T-cell (primary cell): ENCODE results near the gene ZNF716. TPM values are rescaled to one million over a fixed set of nuclear protein-coding genes. Genes with fewer than 3 reads are reported as not detected.
"Not testable (repeated sequence)": the region's sequence is repeated elsewhere in the genome, so short reads cannot be mapped to it uniquely, and the experiment has no call there.

Experiments used
- ATAC-seq, 4 experiments: fragments of 200-7000 bp in 3 of 4; fragments of 150-1000 bp in 1 of 4; cut with Tn5 transposase; replicated peaks in 1 of 4; 1 replicate in 3 of 4; 2 replicates in 1 of 4; pipeline ENCODE4 v1.10.0; 2021; ENCODE audit warnings: moderate library complexity in 3 of 4, mild to moderate bottlenecking in 2 of 4, moderate number of reproducible peaks in 1 of 4
- CTCF ChIA-PET, 2 donors: fragments of 300-600 bp; sonication (Branson Sonifier 250); formaldehyde crosslinking; loops; one replicate each; lab custom pipeline; 2022; ENCODE audit warnings: antibody characterized with exemption in 2 of 2; lab: Charles Lee
- POLR2A ChIA-PET, 2 donors: fragments of 300-600 bp; sonication (Branson Sonifier 250); formaldehyde crosslinking; loops; one replicate each; lab custom pipeline; 2022; ENCODE audit warnings: antibody characterized with exemption in 2 of 2; lab: Charles Lee
- DNase-seq, 35 experiments: peaks; one replicate each; pipeline versions ENCODE4 v3.0.0 to v3.0.0-alpha.2; 2013 to 2023
- H3K27ac ChIP-seq: one replicate; pipeline ENCODE4 v1.5.1; 2013; ENCODE audit warnings: low read length
- H3K27me3 ChIP-seq, 2 experiments: replicated peaks in 1 of 2; 1 replicate in 1 of 2; 2 replicates in 1 of 2; pipeline versions ENCODE4 v1.6.1 to v1.7.0; 2013; ENCODE audit warnings: low read length in 1 of 2, mixed read lengths in 1 of 2; ENCODE audit not compliant: control insufficient read depth in 2 of 2, insufficient read depth in 2 of 2; ENCODE audit errors: extremely low read depth in 1 of 2
- H3K36me3 ChIP-seq, 2 donors: 1 replicate in 1 of 2; 2 replicates in 1 of 2; pipeline versions ENCODE4 v1.6.1 to v1.7.0; 2013; ENCODE audit warnings: low read length in 1 of 2; ENCODE audit not compliant: control insufficient read depth in 2 of 2, insufficient read depth in 1 of 2; ENCODE audit errors: extremely low read depth in 1 of 2
- H3K4me1 ChIP-seq, 2 experiments: 1 replicate in 1 of 2; 2 replicates in 1 of 2; pipeline versions ENCODE4 v1.6.1 to v1.7.0; 2013; ENCODE audit warnings: low read length in 2 of 2, mixed read lengths in 1 of 2; ENCODE audit not compliant: insufficient read depth in 2 of 2, control insufficient read depth in 1 of 2; ENCODE audit errors: extremely low read depth in 1 of 2
- H3K4me3 ChIP-seq, 2 donors: 1 replicate in 1 of 2; 2 replicates in 1 of 2; pipeline versions ENCODE4 v1.5.1 to v1.7.0; 2013; ENCODE audit warnings: mild to moderate bottlenecking in 2 of 2, low read length in 1 of 2, moderate library complexity in 1 of 2; ENCODE audit not compliant: control insufficient read depth in 1 of 2; ENCODE audit errors: extremely low read depth in 1 of 2
- H3K9me3 ChIP-seq: 2 replicates; pipeline ENCODE4 v1.7.0; 2013
- H3K27ac Mint-ChIP-seq, 2 donors: one replicate each; pipeline ENCODE4 v1.8.0; 2020 to 2021; ENCODE audit warnings: mild to moderate bottlenecking in 2 of 2, mixed read lengths in 2 of 2
- H3K27me3 Mint-ChIP-seq, 2 donors: one replicate each; pipeline ENCODE4 v1.8.0; 2021 to 2022; ENCODE audit warnings: mixed read lengths in 2 of 2
- H3K36me3 Mint-ChIP-seq: one replicate; pipeline ENCODE4 v1.8.0; 2021; ENCODE audit warnings: mixed read lengths
- H3K4me1 Mint-ChIP-seq, 3 donors: one replicate each; pipeline ENCODE4 v1.8.0; 2020 to 2022; ENCODE audit warnings: mixed read lengths in 3 of 3, mild to moderate bottlenecking in 1 of 3
- H3K4me3 Mint-ChIP-seq, 3 donors: one replicate each; pipeline ENCODE4 v1.8.0; 2020 to 2022; ENCODE audit warnings: mild to moderate bottlenecking in 3 of 3, mixed read lengths in 3 of 3, moderate library complexity in 3 of 3
- H3K9me3 Mint-ChIP-seq, 3 donors: one replicate each; pipeline ENCODE4 v1.8.0; 2020 to 2022; ENCODE audit warnings: mixed read lengths in 3 of 3
- WGBS: methylation state at CpG from one replicate; pipeline ENCODE4 v1.1.5; 2013; ENCODE audit warnings: missing lambda C conversion rate; ENCODE audit not compliant: insufficient coverage; 5-methylcytosine and 5-hydroxymethylcytosine counted together
- total RNA-seq, 35 experiments: library from RNA in 6 of 35; stranded (reverse) in 6 of 35; fragments of 120-200 nt in 1 of 35; gene quantifications; one replicate each; pipeline versions ENCODE4 v1.2.1 to v1.2.4 and lab custom pipeline; 2013 to 2026

ZNF716 gene
- not detected for total RNA-seq
- total RNA-seq (2013) = not detected
- total RNA-seq (lab: John Stamatoyannopoulos, UW) = 0 to 0.06 (median 0) reads per million in 29 experiments

- POLR2A ChIA-PET = no interaction called here
- 94% methylated on average over 10 of the region's 10 CpGs for WGBS
- no peak within 1 kb of the TSS for H3K4me3 Mint-ChIP-seq
- CTCF ChIA-PET = no interaction called here
- no peaks in the 10 kb centered on the region for H3K9me3 ChIP-seq
- H3K4me3 ChIP-seq = no peak within 1 kb of the TSS
- no peak for DNase-seq
- H3K36me3 ChIP-seq = no peaks in the 10 kb centered on the region
- no peaks in the 10 kb centered on the region for H3K27me3 ChIP-seq
- no peak within 1 kb of the TSS for H3K27ac ChIP-seq
- H3K4me1 Mint-ChIP-seq = no peaks in the 10 kb centered on the region
- no peaks in the 10 kb centered on the region for H3K27me3 Mint-ChIP-seq
- ATAC-seq = no peak
- peaks cover 0 to 31% (median 15%) of the 10 kb centered on the region in 3 donors for H3K9me3 Mint-ChIP-seq
- no peak within 1 kb of the TSS for H3K27ac Mint-ChIP-seq
- no peaks in the 10 kb centered on the region for H3K4me1 ChIP-seq
- no peaks in the 10 kb centered on the region for H3K36me3 Mint-ChIP-seq
These were observed at the start of gene ZNF716 for GRCh38 chr7:57449904-57450303. ZNF716 (plus strand) TSS chr7:57450177; CDS start chr7:57450289, 112 bp downstream.

GRCh38 chr7:57400531-57401155, 49.3 kb upstream of the ZNF716 start:
- POLR2A ChIA-PET = no interaction called here
- peaks cover 3 to 31% (median 16%) of the 10 kb centered on the region in 3 donors for H3K9me3 Mint-ChIP-seq
- DNase-seq (no peak), ATAC-seq (no peak)
- CTCF ChIA-PET = no interaction called here
- H3K36me3 Mint-ChIP-seq = no peaks in the 10 kb centered on the region
- H3K27ac Mint-ChIP-seq = no peak overlapping the region
- H3K4me3 Mint-ChIP-seq = no peak overlapping the region
- no peaks in the 10 kb centered on the region for H3K4me1 Mint-ChIP-seq
- H3K4me1 ChIP-seq = no peaks in the 10 kb centered on the region
- WGBS = 72% methylated on average over 7 of the region's 10 CpGs
- no peaks in the 10 kb centered on the region for H3K27me3 ChIP-seq
- no peaks in the 10 kb centered on the region for H3K36me3 ChIP-seq
- no peak overlapping the region for H3K4me3 ChIP-seq
- H3K9me3 ChIP-seq = no peaks in the 10 kb centered on the region
- H3K27ac ChIP-seq = no peak overlapping the region
- H3K27me3 Mint-ChIP-seq = no peaks in the 10 kb centered on the region

GRCh38 chr7:57403051-57403450, 46.9 kb upstream of the ZNF716 start:
- H3K27ac Mint-ChIP-seq, H3K4me1 Mint-ChIP-seq, H3K36me3 Mint-ChIP-seq, H3K4me3 Mint-ChIP-seq, CTCF ChIA-PET, ATAC-seq, H3K27me3 ChIP-seq, H3K27ac ChIP-seq, H3K27me3 Mint-ChIP-seq, DNase-seq, POLR2A ChIA-PET, H3K4me3 ChIP-seq, H3K9me3 ChIP-seq, H3K4me1 ChIP-seq, H3K36me3 ChIP-seq: not testable (repeated sequence)
- peaks cover 0 to 33% (median 18%) of the 10 kb centered on the region in 3 donors for H3K9me3 Mint-ChIP-seq
- 83% methylated on average over 7 of the region's 16 CpGs for WGBS

GRCh38 chr7:57403601-57404342, 46.2 kb upstream of the ZNF716 start:
- Histone ChIP-seq H3K4me1 (no peaks in the 10 kb centered on the region), H3K27ac (no peak overlapping the region), H3K27me3 (no peaks in the 10 kb centered on the region), H3K36me3 (no peaks in the 10 kb centered on the region), H3K9me3 (no peaks in the 10 kb centered on the region), H3K4me3 (no peak overlapping the region)
- Mint-ChIP-seq H3K4me1 (no peaks in the 10 kb centered on the region), H3K4me3 (no peak overlapping the region), H3K36me3 (no peaks in the 10 kb centered on the region), H3K27me3 (no peaks in the 10 kb centered on the region), H3K27ac (no peak overlapping the region), H3K9me3 (peaks cover 0 to 36% (median 18%) of the 10 kb centered on the region in 3 donors)
- no peak for ATAC-seq
- ChIA-PET POLR2A (no interaction called here), CTCF (no interaction called here)
- WGBS = 48% methylated on average over 36 of the region's 36 CpGs
- DNase-seq = no peak

GRCh38 chr7:57404343-57404966, 45.5 kb upstream of the ZNF716 start:
- Mint-ChIP-seq H3K36me3 (no peaks in the 10 kb centered on the region), H3K27ac (no peak overlapping the region), H3K27me3 (no peaks in the 10 kb centered on the region), H3K9me3 (peaks cover 0 to 39% (median 21%) of the 10 kb centered on the region in 3 donors), H3K4me3 (no peak overlapping the region), H3K4me1 (no peaks in the 10 kb centered on the region)
- H3K27ac ChIP-seq = no peak overlapping the region
- H3K4me1 ChIP-seq = no peaks in the 10 kb centered on the region
- DNase-seq (no peak), ATAC-seq (no peak)
- POLR2A ChIA-PET = no interaction called here
- WGBS = 54% methylated on average over 38 of the region's 38 CpGs
- H3K36me3 ChIP-seq = no peaks in the 10 kb centered on the region
- H3K27me3 ChIP-seq = no peaks in the 10 kb centered on the region
- no peaks in the 10 kb centered on the region for H3K9me3 ChIP-seq
- H3K4me3 ChIP-seq = no peak overlapping the region
- CTCF ChIA-PET = no interaction called here

- H3K27ac ChIP-seq = no peak overlapping the region
- no peak overlapping the region for H3K4me3 ChIP-seq
- no peak overlapping the region for H3K4me3 Mint-ChIP-seq
- DNase-seq = no peak
- H3K36me3 Mint-ChIP-seq = no peaks in the 10 kb centered on the region
- ChIA-PET POLR2A (no interaction called here), CTCF (no interaction called here)
- peaks cover 0 to 40% (median 21%) of the 10 kb centered on the region in 3 donors for H3K9me3 Mint-ChIP-seq
- no peaks in the 10 kb centered on the region for H3K9me3 ChIP-seq
- no peaks in the 10 kb centered on the region for H3K4me1 Mint-ChIP-seq
- H3K27me3 Mint-ChIP-seq = no peaks in the 10 kb centered on the region
- H3K27me3 ChIP-seq = no peaks in the 10 kb centered on the region
- no peak overlapping the region for H3K27ac Mint-ChIP-seq
- H3K36me3 ChIP-seq = no peaks in the 10 kb centered on the region
- H3K4me1 ChIP-seq = no peaks in the 10 kb centered on the region
- ATAC-seq = no peak
- WGBS = 58% methylated on average over 13 of the region's 24 CpGs
These were observed 45.0 kb upstream of the ZNF716 start for GRCh38 chr7:57404967-57405421.
